BJ (cell line): ENCODE results near the gene NOL3. TPM values are rescaled to one million over a fixed set of nuclear protein-coding genes. Genes with fewer than 3 reads are reported as not detected.

ENCODE experiments used
- CTCF ChIA-PET: fragments of 350-600 bp; formaldehyde crosslinking; extraction: SDS; loops from one replicate; lab custom pipeline; 2021; ENCODE audit warnings: antibody characterized with exemption, inconsistent platforms; lab: Yijun Ruan, JAX
- POLR2A ChIA-PET: fragments of 300-600 bp; sonication (Branson Sonifier 250); formaldehyde crosslinking; extraction: SDS; loops from one replicate; lab custom pipeline; 2021; ENCODE audit warnings: antibody characterized with exemption; lab: Charles Lee
- DNase-seq: peaks from one replicate; pipeline ENCODE4 v3.0.0-alpha.2; 2011; ENCODE audit warnings: low read depth
- H3K27me3 ChIP-seq: 2 replicates; pipeline ENCODE4 v1.6.0; 2011; ENCODE audit warnings: low read length; ENCODE audit not compliant: control insufficient read depth, insufficient read depth
- H3K36me3 ChIP-seq: 2 replicates; pipeline ENCODE4 v1.5.1; 2011; ENCODE audit warnings: low read length; ENCODE audit not compliant: control insufficient read depth, insufficient read depth
- H3K4me3 ChIP-seq: 2 replicates; pipeline ENCODE4 v1.5.1; 2011; ENCODE audit warnings: low read depth, mild to moderate bottlenecking, control low read depth, low read length
- polyA plus RNA-seq: library from polyadenylated mRNA; depleted of rRNA; stranded (reverse); fragments of >200 nt; gene quantifications from 2 replicates; pipeline ENCODE4 v1.2.3, GENCODE V29; 2011
- TF ChIP-seq, protein P1 (sequence below): IDR thresholded peaks from 2 replicates; pipeline ENCODE4 v1.5.1; 2011; ENCODE audit warnings: low read depth, mild to moderate bottlenecking, control low read depth, inconsistent platforms, low read length, moderate library complexity; ENCODE audit not compliant: insufficient read depth

The NOL3 gene
- polyA plus RNA-seq, 1 experiment, result 14.7 TPM

DNA sequence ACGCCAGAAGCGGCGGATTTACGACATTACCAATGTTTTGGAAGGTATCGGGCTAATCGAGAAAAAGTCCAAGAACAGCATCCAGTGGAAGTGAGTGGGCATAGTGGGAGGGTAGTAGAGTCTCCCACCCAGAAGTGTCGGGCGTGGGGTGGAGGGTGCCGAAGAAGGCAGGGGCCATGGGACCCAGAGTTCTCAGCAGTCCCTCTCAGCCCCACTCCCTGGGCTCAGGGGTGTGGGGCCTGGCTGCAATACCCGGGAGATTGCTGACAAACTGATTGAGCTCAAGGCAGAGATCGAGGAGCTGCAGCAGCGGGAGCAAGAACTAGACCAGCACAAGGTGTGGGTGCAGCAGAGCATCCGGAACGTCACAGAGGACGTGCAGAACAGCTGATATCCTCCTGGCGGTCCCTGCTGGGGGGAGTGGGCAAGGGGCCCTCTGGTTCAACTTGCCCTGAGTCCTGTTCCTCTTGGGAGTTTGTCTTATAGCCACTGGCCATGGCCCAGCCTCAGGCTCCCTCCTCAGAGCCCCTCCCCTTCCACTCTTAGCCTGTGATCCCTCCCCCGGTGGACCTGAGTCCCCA lies 22.5 kb downstream of the NOL3 start:
- TF ChIP-seq, protein P1, sequence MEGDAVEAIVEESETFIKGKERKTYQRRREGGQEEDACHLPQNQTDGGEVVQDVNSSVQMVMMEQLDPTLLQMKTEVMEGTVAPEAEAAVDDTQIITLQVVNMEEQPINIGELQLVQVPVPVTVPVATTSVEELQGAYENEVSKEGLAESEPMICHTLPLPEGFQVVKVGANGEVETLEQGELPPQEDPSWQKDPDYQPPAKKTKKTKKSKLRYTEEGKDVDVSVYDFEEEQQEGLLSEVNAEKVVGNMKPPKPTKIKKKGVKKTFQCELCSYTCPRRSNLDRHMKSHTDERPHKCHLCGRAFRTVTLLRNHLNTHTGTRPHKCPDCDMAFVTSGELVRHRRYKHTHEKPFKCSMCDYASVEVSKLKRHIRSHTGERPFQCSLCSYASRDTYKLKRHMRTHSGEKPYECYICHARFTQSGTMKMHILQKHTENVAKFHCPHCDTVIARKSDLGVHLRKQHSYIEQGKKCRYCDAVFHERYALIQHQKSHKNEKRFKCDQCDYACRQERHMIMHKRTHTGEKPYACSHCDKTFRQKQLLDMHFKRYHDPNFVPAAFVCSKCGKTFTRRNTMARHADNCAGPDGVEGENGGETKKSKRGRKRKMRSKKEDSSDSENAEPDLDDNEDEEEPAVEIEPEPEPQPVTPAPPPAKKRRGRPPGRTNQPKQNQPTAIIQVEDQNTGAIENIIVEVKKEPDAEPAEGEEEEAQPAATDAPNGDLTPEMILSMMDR, result no peak
- H3K36me3 ChIP-seq, result peaks cover 24% of the 10 kb centered on the region
- peak overlapping the region; percentile 69 for H3K4me3 ChIP-seq
- H3K27me3 ChIP-seq, result no peaks in the 10 kb centered on the region
- ChIA-PET POLR2A (no interaction called here), CTCF (interaction anchor here (0.8 kb wide), 1 partner anchor 52 kb away, joined by 3 read pairs; no protein-coding TSS in a partner anchor)
- no peak for DNase-seq

- ChIA-PET CTCF (interaction anchor here (0.8 to 1.5 kb wide), 2 partner anchors 33 to 51 kb away, joined by 3 to 4 read pairs; no protein-coding TSS in a partner anchor), POLR2A (no interaction called here)
- H3K27me3 ChIP-seq, result no peaks in the 10 kb centered on the region
- no peak for DNase-seq
- no peak overlapping the region; the same call in 1 of the 2 replicates for H3K4me3 ChIP-seq
- TF ChIP-seq, protein P1, result no peak
- H3K36me3 ChIP-seq, result peaks cover 29% of the 10 kb centered on the region
These were observed 23.2 kb downstream of the NOL3 start for GRCh38 chr16:67193536-67193935.

GRCh38 chr16:67194260-67194659 lies 23.9 kb downstream of the NOL3 start:
- Histone ChIP-seq H3K27me3 (no peaks in the 10 kb centered on the region), H3K4me3 (no peak overlapping the region), H3K36me3 (peaks cover 31% of the 10 kb centered on the region)
- CTCF ChIA-PET, result interaction anchor here (1.5 kb wide), 1 partner anchor 33 kb away, joined by 4 read pairs; no protein-coding TSS in a partner anchor
- no peak for DNase-seq
- TF ChIP-seq, protein P1, result no peak
- POLR2A ChIA-PET, result no interaction called here

GRCh38 chr16:67195676-67196075 lies 25.3 kb downstream of the NOL3 start:
- no peaks in the 10 kb centered on the region for H3K27me3 ChIP-seq
- ChIA-PET CTCF (interaction anchor here (1.0 kb wide), 1 partner anchor 10 kb away, joined by 3 read pairs; no protein-coding TSS in a partner anchor), POLR2A (interaction anchor here (0.7 kb wide), 1 partner anchor 1065 kb away, joined by 3 read pairs; no protein-coding TSS in a partner anchor)
- TF ChIP-seq, protein P1, result no peak
- no peak overlapping the region for H3K4me3 ChIP-seq
- no peak for DNase-seq
- peaks cover 33% of the 10 kb centered on the region for H3K36me3 ChIP-seq

GRCh38 chr16:67196881-67197280 lies 26.5 kb downstream of the NOL3 start:
- TF ChIP-seq, protein P1, result no peak
- CTCF ChIA-PET, result interaction anchor here (1.4 to 2.9 kb wide), 3 partner anchors 9 to 243 kb away, joined by 5 to 9 read pairs (median 7); no protein-coding TSS in a partner anchor
- POLR2A ChIA-PET, result no interaction called here
- Histone ChIP-seq H3K27me3 (no peaks in the 10 kb centered on the region), H3K36me3 (peaks cover 36% of the 10 kb centered on the region), H3K4me3 (no peak overlapping the region)
- DNase-seq, result no peak
